GM21723 (cell line): Measurements from ENCODE around the gene ORM1.
"Not testable (repeated sequence)": the region's sequence is repeated elsewhere in the genome, so short reads cannot be mapped to it uniquely, and the experiment has no call there.

Source experiments
- ATAC-seq: cut with Tn5 transposase; IDR thresholded peaks from one replicate; pipeline ENCODE4 v1.9.1; 2021; ENCODE audit warnings: mild to moderate bottlenecking, moderate library complexity; ENCODE audit not compliant: unreplicated experiment

ORM1 gene

DNA sequence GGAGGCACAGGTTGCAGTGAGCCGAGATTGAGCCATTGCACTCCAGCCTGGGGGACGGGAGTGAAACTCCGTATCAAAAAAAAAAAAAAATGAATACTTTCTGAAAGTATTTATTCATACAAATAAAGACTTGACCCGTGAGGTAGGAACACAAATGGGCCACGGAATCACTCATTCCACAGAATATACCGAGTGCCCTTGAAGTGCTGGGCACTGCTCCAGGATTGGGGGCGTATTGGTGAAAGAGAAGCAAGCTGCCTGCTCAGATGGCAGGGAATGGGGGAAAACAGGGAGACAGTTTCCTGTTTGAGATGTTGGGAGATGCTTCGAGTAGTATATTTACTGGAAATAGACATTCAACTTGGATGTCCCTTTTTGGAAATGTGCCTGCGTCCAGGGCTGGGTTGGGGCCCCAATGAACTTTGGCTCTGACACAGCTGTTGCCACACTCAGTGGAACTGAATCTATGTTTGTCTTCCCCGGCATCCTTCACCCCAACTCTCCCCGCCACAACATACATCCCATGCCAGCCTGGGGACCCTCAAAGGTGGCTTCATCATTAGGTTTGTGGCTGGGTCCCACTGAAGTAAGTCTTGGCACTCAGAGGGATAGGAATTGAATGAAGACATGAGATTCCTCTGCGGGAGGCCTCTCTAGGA lies 609 bp upstream of the ORM1 start:
- not testable (repeated sequence) for ATAC-seq

- ATAC-seq, result not testable (repeated sequence)
Measured at GRCh38 chr9:114323849-114324248, 951 bp downstream of the ORM1 start.

- no peak for ATAC-seq
Measured at GRCh38 chr9:114324492-114324891, 1.6 kb downstream of the ORM1 start.

DNA sequence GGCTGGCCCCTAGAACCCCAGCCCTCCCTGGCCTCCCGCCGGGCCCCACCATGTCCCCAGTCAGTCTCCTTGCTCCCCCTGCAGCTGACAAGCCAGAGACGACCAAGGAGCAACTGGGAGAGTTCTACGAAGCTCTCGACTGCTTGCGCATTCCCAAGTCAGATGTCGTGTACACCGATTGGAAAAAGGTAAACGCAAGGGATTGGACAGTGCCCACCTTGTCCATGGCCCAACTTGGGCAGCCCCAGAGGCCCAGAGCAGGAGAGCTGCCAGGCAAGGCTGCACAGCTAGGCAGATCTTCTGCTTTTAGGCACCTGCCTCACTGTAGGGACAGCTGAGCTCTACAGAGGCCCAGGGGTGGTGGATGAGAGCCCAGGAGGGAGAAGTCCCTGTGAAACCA lies 2.1 kb downstream of the ORM1 start:
- ATAC-seq, result not testable (repeated sequence)

DNA sequence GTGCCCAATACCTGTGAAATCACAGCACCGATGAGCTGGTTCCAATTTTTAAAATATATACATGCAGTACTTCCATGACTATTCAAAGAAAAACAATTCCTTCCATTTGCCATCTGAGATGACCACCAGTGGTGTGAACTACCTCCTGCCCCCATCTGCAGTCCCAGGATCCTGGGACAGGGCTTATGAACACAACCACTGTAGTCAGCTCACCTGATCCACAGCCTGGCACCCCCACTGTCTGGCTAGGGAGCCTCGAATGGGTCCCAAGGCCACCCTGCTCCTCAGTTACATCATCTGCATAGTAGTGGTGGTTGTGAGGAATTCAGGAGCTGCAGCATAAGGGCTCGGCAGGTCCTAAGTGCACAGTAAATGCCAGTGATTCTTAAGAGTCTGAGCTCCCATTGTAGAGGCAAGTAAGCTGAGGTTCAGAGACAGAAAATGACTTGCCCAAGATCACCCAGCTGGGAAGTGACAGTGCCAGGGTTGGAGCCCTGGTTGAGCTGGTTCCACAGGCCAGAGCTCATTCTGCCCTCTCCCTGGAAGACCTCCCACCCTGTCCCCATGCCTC lies 2.9 kb downstream of the ORM1 start:
- ATAC-seq, result not testable (repeated sequence)

GRCh38 chr9:114327749-114328148 lies 4.9 kb downstream of the ORM1 start:
- ATAC-seq, result no peak

DNA sequence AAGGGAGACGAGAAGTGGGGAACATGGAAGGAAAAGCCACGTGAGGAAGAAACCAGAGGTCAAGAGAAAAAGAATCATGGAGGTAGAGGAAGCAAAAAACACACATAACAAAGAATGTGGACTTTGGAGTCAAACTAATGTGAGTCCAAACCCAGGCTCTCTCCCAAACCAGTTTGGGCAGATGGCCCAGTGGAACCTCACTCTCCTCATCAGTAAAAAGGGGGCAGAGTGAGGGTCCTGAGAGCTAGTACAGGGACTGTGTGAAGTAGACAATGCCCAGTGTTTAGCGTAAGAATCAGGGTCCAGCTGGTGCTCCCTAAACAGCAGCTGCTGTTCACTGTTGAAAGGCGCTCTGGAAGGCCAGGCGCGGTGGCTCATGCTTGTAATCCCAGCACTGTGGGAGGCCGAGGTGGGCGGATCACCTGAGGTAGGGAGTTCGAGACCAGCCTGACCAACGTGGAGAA lies 5.5 kb downstream of the ORM1 start:
- ATAC-seq, result not testable (repeated sequence)

- ATAC-seq, result not testable (repeated sequence)
Measured at GRCh38 chr9:114328937-114329624, 6.2 kb downstream of the ORM1 start.

- ATAC-seq, result not testable (repeated sequence)
Measured at GRCh38 chr9:114329625-114330022, 6.7 kb downstream of the ORM1 start, which contains the start of gene ORM2. Gene ORM2 (plus strand): TSS chr9:114329869. CDS start chr9:114329905, 36 bp downstream.

- ATAC-seq, result no peak
Measured at GRCh38 chr9:114330636-114331035, 7.7 kb downstream of the ORM1 start.

- ATAC-seq, result not testable (repeated sequence)
Measured at GRCh38 chr9:114331229-114332195, 8.6 kb downstream of the ORM1 start.

DNA sequence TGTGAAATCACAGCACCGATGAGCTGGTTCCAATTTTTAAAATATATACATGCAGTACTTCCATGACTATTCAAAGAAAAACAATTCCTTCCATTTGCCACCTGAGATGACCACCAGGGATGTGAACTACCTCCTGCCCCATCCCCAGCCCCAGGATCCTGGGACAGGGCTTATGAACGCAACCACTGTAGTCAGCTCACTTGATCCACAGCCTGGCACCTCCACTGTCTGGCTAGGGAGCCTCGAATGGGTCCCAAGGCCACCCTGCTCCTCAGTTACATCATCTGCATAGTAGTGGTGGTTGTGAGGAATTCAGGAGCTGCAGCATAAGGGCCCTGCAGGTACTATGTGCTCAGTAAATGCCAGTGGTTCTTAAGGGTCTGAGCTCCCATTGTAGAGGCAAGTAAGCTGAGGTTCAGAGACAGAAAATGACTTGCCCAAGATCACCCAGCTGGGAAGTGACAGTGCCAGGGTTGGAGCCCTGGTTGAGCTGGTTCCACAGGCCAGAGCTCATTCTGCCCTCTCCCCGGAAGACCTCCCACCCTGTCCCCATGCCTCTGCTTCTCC lies 9.7 kb downstream of the ORM1 start:
- ATAC-seq, result not testable (repeated sequence)

GRCh38 chr9:114333718-114334117 lies 10.8 kb downstream of the ORM1 start:
- ATAC-seq, result not testable (repeated sequence)

DNA sequence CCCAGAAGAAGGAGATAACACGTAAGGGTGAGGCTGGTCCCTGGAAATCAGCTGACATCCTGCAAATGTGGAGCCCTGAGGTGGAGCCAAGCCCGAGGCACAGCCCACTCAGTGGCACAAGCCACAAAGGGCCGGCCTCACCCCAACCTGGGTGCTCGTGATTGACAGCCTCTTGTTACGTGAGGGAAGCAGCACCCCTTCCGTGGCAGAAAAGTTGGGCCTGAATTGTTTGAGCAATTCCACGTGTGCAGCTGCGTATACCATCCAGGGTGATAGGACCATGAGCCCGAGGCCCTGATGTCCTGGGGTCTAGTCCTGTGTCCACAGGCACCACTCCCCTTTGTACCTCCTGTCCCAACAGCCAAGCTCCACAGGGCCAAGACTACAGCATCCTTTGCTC lies 11.6 kb downstream of the ORM1 start:
- ATAC-seq, result no peak

DNA sequence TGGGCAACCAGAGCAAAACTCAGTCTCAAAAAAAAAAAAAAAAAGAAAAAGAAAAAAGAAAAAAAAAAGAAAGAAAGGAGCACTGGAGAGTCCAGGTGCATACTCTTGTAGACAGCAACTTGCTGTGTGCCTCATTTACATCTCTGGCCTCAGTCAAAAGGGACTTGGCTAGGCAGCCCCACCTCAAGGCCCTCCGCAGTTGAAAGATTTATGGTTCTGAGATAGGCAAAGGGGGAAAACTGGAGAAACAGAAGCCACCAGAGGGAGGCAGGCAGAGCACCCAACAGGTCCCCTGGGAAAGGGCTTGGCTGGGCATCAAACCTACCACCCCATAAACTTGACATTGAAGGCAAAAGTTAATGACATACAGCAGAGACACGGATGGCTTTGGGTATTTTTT lies 12.8 kb downstream of the ORM1 start:
- no peak for ATAC-seq

DNA sequence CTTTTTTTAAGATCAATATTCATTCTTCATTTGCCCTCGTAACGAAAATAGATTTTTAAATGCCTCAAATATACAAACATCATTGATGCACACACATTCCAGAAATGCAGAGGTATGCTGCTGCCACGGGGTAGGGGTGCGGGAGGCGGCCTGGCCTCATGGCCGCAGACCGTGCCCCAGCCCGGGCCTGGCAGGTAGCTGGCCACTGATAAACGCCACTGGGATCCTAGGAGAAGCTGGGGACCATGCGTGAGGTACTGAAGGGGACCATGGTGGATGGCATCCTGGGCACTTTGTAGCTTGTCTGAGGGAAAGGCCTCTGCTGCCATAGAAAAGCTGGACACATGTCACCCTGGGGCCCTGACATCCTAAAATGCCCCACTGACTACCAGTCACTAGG lies 13.3 kb downstream of the ORM1 start:
- ATAC-seq, result no peak

DNA sequence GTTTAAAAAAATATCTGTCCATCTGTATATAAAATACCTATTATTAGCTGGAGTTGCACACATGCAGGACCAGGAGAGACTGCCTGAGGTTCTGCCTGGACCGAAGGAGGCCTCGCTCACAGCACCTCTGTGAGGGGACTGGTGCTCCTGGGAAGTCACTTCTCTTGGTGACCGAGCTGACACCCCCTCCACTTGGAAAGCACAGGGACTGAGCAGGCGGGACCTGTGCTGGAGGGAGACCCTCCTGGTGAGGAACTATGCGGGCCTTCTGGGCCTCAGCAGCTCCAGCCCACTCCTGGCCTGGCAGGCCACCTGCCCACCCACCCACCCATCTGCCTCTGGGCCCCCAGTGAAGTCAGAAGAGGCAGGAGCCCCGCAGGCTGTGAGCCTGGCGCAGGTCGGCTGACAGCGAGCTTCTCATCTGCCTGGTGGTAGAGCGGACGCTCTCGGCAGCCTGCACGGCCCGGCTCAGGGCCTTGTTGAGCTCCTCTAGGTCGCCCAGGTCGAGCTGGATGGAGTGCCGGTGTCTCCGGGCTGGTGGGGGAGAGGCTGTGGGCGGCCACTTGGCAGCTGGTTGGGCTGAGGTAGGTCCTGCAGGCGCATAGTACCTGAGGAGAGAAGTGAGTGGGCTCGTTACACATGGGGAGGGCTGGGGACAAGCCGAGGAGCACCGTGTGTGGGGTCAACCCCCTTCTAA lies 13.9 kb downstream of the ORM1 start:
- no peak for ATAC-seq

- no peak for ATAC-seq
Measured at GRCh38 chr9:114338187-114338586, 15.3 kb downstream of the ORM1 start.

DNA sequence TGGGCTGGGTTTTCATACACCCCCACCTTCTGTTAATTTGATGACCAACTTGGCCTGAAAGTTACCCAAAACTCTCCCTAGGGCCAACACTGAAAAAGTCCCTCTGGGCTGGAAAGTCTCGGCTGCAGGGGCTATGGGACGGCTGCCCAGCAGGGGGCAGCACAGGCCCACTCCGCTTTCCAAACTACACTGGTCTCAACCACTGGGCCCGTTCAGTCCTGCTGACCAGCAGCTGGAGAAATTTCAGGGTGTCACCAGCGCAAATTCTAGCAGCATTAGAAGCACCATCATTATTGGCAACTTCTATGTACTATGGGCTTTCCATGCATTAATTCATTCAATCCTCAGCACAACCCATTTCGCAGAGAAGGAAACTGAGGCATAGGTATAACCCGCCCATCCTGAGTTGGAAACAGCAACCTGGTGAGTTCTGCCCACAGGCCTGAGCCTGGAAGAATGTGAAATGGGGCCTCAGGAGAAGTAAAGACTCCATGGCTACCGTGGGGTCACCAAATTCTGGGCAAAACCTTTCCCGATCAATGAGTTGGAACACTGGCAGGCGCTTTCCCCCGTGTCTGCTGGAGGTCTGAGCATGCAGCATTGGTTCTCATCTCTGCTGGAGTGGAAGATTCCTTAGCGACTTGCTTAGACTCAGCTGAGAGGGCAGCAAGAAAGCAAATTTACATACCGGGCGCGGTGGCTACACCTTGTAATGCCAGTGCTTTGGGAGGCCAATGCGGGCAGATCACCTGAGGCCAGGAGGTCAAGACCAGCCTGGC lies 16.4 kb downstream of the ORM1 start:
- no peak for ATAC-seq
